Left kidney (tissue), 8 donors: ENCODE measurements around the gene WDR11. TPM values are rescaled to one million over a fixed set of nuclear protein-coding genes. Genes with fewer than 3 reads are reported as not detected.

Experiments used
- DNase-seq: peaks from one replicate; pipeline ENCODE4 v3.0.0-alpha.2; 2013
- long read RNA-seq, 8 donors: transcript quantifications; one replicate each; lab custom pipeline, GENCODE V29; 2026
- polyA plus RNA-seq: library from polyadenylated mRNA; unstranded; fragments of 120-200 nt; gene quantifications from one replicate; pipeline ENCODE4 v1.2.1, GENCODE V29; 2013; ENCODE audit not compliant: insufficient read length

The WDR11 gene, protein sequence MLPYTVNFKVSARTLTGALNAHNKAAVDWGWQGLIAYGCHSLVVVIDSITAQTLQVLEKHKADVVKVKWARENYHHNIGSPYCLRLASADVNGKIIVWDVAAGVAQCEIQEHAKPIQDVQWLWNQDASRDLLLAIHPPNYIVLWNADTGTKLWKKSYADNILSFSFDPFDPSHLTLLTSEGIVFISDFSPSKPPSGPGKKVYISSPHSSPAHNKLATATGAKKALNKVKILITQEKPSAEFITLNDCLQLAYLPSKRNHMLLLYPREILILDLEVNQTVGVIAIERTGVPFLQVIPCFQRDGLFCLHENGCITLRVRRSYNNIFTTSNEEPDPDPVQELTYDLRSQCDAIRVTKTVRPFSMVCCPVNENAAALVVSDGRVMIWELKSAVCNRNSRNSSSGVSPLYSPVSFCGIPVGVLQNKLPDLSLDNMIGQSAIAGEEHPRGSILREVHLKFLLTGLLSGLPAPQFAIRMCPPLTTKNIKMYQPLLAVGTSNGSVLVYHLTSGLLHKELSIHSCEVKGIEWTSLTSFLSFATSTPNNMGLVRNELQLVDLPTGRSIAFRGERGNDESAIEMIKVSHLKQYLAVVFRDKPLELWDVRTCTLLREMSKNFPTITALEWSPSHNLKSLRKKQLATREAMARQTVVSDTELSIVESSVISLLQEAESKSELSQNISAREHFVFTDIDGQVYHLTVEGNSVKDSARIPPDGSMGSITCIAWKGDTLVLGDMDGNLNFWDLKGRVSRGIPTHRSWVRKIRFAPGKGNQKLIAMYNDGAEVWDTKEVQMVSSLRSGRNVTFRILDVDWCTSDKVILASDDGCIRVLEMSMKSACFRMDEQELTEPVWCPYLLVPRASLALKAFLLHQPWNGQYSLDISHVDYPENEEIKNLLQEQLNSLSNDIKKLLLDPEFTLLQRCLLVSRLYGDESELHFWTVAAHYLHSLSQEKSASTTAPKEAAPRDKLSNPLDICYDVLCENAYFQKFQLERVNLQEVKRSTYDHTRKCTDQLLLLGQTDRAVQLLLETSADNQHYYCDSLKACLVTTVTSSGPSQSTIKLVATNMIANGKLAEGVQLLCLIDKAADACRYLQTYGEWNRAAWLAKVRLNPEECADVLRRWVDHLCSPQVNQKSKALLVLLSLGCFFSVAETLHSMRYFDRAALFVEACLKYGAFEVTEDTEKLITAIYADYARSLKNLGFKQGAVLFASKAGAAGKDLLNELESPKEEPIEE
- 89.3 TPM for polyA plus RNA-seq
- long read RNA-seq, donor 1, full-length matches to known transcripts: 21 of 21 reads
- long read RNA-seq, donor 1, partial matches to known transcripts: 0 of 21 reads
- long read RNA-seq, donor 1, other reads (novel, unspliced or antisense): 0 of 21 reads
- long read RNA-seq, donor 2, full-length matches to known transcripts: 21 of 21 reads
- long read RNA-seq, donor 2, partial matches to known transcripts: 0 of 21 reads
- long read RNA-seq, donor 2, other reads (novel, unspliced or antisense): 0 of 21 reads
- long read RNA-seq, donor 3, transcript WDR11-210 (1 exons, 2,229 nt): major isoform, 5 of 5 reads
- long read RNA-seq, donor 3, partial matches to known transcripts: 0 of 5 reads
- long read RNA-seq, donor 3, other reads (novel, unspliced or antisense): 0 of 5 reads
- long read RNA-seq, donor 4, transcript WDR11-210 (1 exons, 2,229 nt): major isoform, 8 of 9 reads
- long read RNA-seq, donor 4, partial matches to known transcripts: 0 of 9 reads
- long read RNA-seq, donor 4, other reads (novel, unspliced or antisense): 0 of 9 reads
- long read RNA-seq, donor 5, full-length matches to known transcripts: 20 of 26 reads
- long read RNA-seq, donor 5, partial matches to known transcripts: 6 of 26 reads
- long read RNA-seq, donor 5, other reads (novel, unspliced or antisense): 0 of 26 reads
- long read RNA-seq, donor 6, full-length matches to known transcripts: 23 of 28 reads
- long read RNA-seq, donor 6, partial matches to known transcripts: 5 of 28 reads
- long read RNA-seq, donor 6, other reads (novel, unspliced or antisense): 0 of 28 reads
- long read RNA-seq, donor 7, full-length matches to known transcripts: 34 of 47 reads
- long read RNA-seq, donor 7, partial matches to known transcripts: 13 of 47 reads
- long read RNA-seq, donor 7, other reads (novel, unspliced or antisense): 0 of 47 reads
- long read RNA-seq, donor 8, transcript WDR11-210 (1 exons, 2,229 nt): major isoform, 6 of 6 reads
- long read RNA-seq, donor 8, partial matches to known transcripts: 0 of 6 reads
- long read RNA-seq, donor 8, other reads (novel, unspliced or antisense): 0 of 6 reads

DNA sequence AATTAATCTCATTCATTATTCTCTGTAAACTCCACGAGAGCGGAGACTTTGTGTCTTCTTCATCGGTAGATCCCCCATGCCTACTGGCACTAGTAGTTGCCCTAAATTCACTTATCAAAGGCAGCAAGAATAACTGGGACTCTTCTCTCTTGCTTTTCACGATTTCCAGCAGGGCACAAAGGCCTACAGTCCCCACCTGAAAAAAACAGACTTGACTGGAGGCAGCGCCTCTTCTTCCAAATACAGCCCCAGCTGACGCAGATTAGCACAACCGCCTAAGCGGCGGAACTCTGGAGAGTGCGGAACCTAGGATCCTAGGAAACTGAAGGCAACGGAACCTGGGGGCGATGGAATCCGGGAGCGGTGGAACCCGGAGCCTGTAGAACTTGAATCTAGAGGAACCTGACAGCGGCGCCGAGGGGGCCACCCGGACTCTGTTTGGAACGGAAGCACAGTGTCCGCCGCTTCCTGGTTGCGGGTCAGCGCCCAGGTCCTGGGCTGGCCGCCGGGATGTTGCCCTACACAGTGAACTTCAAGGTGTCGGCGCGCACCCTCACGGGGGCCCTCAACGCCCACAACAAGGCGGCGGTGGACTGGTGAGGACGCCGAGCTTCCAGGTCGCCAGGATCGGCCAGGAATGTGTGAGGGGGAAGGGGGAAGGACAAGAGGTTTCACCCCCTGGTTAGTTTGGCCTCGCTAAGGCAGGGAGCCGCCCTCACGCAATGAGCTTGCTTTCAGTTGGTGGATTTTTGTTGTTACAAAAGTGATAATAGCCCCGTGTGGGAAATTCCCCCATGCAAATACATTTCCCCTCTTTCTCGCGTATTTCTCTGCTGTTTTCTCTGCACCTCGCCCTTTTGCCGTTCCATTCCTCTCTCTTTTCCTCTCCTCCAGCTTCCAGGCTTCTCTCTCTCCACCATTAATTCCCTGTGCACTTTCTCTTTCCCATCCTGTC lies at the start of gene WDR11:
Gene WDR11, plus strand, starts transcription at position 452 of the 955 bp plus-strand sequence. Its CDS starts 59 bp downstream, at position 511.
- DNase-seq: peak; percentile 92

DNA sequence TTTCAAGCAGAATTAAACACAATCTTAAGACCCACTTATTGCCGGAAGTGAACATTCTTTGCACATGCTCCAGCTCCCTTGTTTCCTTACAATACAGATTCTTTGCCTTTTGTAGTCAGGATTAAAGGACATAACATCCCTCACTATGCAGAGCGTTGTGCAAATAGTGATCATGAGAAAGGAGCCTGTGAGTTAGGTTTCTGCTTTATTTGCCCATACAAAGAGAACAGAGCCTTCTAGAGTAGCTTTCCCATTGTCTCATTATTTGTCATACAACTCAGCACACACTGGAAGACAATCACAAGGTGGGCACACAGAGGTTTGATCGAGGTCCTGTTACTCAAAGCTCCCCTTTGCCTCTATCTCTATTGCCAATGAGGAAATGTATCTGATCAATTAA lies 48.2 kb upstream of the WDR11 start:
- DNase-seq: no peak

DNA sequence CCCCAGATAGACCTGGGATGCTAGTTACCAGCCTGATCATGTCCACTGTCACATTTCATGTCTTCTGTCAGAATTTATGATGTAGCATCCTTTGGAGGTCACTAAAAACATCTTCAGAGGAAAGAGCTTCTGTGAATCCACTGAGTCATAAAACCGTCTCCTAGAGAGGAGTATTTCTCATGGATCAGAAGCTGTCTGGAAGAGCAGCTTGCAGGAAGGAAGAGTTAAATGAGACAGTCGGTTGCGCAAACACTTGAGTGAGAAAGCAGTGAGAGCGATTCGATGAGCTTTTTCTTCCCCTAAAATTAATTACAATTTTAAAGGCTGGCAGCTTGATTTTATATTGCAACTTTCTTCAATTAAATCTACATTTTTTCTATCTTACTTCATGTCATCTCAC lies 47.2 kb upstream of the WDR11 start:
- DNase-seq: no peak

DNA sequence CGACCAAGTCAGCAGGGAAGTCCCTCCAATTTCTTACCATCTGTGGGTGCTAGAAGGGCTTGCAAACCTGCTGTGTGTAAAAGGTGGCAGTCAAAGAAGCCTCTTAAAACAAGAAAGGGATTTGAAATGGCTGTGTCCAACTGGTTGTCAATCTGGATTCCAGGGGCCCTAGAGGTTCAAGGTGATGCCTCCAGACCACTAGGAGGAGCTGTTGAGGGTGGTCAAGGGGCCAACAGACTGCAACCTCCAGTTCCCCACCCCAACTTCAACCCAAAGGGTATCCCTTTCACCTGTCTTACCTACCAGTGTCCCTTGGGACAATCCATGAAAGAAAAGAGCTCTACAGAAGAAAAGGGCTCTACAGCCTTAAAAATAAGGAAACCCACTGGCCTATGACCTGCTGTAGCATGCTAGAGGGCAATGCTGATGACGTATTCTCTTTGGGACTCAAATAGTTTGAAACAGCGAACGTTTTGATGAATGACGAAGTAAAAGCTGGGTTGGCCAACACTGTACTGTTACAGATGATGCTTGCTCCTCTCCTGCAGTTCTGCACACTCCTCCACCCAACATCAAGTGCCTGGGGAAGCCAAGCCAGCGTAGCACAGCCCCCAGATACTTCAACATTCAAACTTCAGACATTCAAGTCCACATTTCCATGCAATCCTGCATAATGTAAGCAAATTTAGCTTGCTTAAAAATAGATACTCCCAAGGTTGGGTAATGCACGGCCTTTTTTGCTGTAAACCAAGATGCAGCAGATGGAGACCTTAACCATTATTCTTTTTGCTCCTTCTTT lies 45.9 kb upstream of the WDR11 start:
- DNase-seq: no peak

DNA sequence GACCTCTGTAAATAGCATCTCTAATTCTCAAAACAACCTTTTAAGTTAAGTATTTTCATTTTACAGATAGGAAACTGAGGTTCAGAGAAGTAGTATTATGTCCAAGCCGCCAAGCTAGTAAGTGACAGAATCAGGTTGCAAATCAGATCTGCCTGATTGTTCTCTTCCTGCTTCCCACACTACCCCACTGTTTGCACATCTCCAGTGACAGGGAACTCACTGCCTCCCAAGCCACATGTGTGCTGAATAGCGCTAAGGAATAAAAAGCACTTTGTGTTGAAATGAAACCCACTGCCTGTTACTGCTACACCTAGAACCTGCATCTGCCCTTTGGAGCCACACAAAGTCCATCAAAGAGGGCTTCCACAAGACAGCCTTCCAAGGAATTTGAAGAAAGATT lies 45.1 kb upstream of the WDR11 start:
- DNase-seq: no peak

DNA sequence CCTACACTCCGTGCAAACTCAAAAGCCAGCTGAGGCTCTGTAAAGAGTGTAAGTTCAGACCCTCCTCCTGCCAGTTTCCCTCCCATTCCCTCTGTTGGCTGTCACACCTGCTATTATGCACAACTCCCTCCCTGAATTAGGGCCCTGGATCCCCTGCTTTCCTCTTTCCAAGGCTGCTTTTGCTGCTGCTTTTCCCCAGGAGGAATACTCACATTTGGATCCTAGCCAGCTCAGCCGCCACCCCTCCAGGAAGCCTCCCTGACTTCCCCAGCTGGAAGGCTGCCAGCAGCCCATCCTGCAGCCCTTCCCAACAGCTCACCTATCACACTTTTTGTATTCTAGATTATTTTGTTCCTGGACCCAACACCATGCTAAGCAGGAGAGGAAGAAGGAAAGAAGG lies 40.9 kb upstream of the WDR11 start:
- DNase-seq: no peak

DNA sequence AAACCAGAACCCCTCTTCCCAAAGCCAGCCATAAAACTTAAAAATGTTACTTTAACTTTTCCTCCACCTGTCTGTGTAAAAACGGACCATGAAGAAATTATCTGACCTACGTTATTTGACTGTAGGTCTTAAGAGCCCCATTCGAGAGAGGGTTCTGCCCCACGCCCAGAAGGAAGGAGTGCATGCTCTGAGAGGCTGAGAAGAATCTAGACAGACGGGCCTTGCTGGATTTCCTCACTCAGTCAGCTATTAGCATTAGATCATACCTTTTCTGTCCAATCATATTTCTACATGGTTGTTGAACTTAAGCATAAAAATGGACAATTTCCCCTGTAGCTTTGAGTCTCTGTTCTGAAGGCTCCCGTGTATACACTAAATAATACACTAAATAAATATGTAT lies 38.1 kb upstream of the WDR11 start:
- no peak for DNase-seq

DNA sequence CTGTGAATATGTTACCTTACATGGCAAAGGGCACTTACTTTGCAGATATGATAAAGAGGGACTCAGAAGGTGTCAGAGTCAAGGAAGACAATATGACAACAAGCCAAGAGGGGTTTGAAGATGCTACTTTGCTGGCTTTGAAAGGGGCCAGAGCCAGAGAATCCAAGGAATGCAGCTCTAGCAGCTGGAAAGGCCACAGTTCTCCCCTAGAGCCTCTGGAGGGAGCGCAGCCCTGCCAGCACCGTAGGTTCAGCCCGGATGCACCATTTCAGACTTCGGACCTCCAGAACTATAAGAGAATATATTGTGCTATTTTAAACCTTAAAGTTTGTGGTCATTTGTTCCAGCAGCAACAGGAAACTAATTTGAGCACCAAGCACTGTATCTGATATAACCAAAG lies 32.9 kb upstream of the WDR11 start:
- no peak for DNase-seq

DNA sequence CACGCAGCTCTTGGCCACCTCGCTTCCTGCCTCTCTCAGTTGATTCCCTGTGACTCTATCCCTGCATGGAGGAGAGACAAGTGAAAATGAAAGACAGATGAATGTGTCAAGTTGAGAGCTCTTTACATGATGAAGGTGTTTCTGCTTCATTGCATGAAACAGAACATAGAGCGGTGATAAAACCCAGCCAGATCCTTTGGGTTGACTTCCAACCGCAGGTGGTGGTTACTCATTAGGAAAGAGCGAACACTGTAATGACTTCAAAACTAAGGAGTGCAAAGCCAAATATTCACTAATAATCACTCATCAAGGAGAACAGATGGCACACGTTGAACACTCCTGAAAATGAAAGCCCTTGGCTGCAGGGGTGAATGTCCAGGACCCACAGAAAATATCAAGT lies 31.8 kb upstream of the WDR11 start:
- DNase-seq: no peak

DNA sequence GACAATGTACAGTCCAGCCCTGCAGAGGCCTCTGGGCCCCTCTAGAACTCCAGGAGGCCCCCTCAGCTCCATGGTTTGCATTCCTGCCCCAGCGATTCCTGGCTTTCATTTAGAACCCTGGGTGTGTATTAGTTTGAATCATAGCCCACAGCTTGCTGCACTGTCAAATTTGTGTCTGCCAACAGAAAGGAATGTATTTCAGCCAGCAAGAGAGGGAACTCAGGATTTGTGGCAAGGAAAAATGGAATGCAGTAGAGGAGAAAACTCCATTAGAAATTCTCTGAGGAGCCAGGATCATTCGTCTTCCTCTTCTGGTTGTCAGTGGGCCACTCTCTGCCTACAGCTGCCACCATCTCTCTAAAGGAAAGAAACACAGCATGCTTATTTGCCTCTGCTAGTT lies 27.9 kb upstream of the WDR11 start:
- DNase-seq: no peak

DNA sequence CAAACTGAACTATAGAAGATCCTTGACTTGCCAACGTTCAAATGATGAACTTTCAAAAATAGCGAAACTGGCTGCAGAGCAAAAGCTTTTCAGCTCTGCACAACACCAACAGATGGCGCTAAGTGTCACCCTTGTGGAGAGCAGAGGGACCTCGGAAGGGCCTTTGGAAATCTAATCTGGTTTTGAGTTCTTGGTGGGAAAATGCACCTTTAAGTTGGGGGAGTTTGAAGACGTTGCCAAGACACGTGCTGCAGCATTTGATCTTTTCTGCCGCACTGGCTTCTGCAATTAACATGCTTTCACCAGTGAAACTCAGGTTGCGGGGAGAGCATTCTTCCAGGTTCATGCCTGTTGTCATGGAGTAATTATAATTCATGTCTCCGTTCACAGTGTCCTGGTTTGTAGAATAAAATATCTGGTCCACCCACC lies 26.3 kb upstream of the WDR11 start:
- DNase-seq: peak; percentile 6

DNA sequence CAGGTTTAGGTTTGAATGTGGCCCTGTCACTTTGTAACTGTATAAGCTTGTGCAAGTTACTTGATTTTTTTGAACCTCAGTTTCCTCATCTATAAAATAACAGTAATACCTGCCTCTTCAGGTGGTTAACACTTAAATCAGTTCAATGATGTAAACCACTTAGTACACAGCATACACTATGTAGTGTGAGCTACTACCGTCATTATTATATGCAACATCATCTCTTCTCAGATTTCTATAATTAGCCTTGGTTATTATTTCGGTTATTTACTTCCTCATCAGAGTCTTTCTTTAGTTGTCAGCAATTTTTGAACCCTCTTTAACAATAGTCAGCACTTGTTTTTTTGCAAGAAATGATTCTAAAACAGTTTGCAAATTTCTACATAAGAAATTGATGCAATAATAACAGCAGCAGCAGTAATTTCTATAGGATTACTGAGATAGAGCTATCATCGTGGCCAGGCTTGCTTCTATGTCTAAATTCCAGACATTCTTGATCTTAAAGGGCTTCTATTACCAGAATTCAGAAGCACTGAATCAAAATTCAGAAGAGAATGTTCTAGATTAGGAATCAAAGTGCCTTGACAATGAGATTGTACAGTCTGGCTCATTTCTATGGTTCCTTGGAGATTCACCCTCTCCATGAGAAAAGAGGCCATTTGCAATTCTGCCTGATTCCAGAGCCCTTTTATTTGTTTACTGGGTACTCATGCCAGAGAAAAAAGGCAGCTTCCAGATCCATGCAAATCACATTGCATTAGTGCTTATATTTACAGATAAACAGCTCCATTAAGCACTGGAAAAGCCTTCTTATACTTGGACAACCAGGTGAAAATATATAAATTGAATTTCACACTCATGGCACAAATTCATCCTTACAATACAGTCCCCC lies 25.0 kb upstream of the WDR11 start:
- DNase-seq: no peak

DNA sequence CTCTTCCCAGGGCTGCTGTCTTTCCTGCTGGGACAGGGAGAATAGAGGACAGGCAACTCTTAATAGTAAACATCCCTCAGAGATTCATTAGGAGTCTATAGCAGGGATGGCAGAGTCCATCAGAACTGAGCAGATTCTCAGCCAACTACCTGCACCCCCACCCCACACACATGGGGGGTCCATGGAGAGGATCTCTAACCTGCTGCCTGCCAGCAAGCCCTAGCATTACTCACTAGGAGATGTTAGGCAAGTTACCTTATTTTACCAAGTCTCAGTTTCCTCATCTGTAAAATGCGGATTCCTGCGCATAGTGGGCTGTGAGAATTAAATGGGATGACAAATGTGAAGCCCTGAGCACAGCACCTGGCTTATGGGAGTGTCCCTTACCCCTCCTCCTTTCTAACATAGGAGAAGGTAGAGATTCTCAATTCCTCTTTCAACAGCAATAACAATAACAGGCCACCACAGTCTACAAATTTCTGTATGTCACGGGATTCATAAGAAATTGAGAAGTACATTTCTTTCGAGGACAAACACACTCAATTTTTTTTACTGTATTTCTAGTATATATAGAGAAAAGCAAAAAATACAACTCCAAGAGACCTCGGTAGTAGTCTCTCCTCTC lies 23.8 kb upstream of the WDR11 start:
- DNase-seq: no peak

DNA sequence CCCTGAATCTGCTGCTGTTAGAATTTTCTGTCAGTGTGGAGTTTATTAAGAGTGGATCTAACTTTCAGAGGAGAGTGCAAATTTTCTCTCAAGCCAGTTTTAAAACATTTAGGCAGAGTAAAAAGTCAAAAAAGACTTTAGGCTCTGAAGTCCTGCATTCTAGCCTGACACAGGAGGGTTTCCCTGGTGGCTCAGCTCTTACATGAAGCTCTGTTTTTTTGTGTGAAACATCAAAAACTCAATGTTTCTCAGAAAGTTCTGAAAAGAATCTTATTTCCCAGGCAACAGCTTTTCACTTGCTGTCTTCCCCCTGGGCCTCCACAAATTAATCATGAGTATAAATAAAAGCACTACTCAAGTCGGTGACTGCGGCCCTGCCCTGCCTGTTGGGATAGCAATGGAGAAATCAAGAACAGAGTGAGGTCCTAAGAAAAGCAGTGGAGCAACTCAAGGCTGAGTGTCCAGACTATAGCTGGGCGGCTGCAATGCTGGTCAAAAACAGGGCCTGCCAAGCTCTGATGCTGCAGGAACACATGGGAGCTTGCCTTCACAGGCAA lies 22.3 kb upstream of the WDR11 start:
- no peak for DNase-seq

DNA sequence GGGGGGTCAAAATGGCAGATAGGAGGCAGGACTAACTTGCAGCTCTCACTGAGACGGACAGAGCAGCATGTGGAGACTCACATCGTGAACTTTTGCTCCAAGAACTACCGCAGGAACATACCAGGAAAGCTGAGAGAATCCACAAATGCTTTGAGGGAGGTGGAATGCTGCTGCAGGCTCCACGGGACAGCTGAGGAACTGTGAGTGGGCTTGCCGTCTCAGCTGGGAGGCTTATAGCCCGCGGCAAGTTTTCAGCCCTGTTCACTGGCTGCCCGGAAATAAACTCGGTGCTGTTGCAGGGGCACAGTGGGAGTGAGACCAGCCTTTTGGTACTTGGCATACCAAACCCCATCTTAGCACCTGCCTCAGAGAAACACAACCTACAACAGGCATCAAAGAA lies 19.1 kb upstream of the WDR11 start:
- no peak for DNase-seq
